ENCODE results near the gene TRIM51.
"Not testable (repeated sequence)": the region's sequence is repeated elsewhere in the genome, so short reads cannot be mapped to it uniquely, and the experiment has no call there.

Gene TRIM51, protein sequence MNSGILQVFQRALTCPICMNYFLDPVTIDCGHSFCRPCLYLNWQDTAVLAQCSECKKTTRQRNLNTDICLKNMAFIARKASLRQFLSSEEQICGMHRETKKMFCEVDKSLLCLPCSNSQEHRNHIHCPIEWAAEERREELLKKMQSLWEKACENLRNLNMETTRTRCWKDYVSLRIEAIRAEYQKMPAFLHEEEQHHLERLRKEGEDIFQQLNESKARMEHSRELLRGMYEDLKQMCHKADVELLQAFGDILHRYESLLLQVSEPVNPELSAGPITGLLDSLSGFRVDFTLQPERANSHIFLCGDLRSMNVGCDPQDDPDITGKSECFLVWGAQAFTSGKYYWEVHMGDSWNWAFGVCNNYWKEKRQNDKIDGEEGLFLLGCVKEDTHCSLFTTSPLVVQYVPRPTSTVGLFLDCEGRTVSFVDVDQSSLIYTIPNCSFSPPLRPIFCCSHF

DNA sequence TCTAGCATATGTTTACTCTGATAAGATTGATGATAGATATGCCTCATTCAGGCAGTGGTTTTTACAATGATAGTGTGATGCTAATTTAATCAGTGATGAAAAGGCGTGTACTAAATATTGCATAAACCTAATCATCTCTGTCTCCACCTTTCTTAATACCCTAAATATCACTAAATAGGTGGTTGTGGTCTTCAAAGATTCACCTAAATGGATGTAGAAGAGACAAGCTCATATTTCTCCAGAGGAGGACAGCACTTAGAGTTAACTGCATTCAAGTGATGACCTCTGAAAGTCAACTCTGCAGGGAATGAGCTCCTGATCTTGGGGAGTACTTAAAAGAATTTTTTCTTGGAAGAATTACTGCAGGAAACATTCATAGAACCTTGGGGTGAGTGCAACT is at the start of gene TRIM51:
TRIM51 (plus strand) TSS at position 301 of the 400 bp plus-strand sequence. CDS start 2,132 bp downstream, outside the sequence.
- FAIRE-seq; DNase-seq (ENCODE audit: insufficient read length, low spot score): not testable (repeated sequence)

DNA sequence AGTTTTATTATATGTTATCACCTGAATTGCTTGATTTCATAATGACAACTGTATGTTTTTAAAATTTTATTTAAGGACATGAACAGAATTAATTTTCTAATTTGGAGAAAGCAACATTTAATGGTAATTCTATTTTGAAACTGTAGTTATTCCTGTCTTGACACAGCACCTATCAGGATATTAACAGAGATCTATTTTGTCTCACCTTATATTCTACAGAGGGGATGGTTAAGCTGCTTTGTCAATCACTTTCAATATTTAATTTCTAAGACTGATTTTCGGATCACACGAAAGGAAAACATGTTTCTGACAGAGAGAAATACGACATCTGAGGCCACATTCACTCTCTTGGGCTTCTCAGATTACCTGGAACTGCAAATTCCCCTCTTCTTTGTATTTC is 44.6 kb upstream of the TRIM51 start, which contains the start of gene OR5D16:
OR5D16 (plus strand) TSS at position 301 of the 400 bp plus-strand sequence; CDS start at position 301, 0 bp downstream.
- FAIRE-seq (no peak), DNase-seq (ENCODE audit: insufficient read length, low spot score) (no peak)
- TF ChIP-seq, protein P1, sequence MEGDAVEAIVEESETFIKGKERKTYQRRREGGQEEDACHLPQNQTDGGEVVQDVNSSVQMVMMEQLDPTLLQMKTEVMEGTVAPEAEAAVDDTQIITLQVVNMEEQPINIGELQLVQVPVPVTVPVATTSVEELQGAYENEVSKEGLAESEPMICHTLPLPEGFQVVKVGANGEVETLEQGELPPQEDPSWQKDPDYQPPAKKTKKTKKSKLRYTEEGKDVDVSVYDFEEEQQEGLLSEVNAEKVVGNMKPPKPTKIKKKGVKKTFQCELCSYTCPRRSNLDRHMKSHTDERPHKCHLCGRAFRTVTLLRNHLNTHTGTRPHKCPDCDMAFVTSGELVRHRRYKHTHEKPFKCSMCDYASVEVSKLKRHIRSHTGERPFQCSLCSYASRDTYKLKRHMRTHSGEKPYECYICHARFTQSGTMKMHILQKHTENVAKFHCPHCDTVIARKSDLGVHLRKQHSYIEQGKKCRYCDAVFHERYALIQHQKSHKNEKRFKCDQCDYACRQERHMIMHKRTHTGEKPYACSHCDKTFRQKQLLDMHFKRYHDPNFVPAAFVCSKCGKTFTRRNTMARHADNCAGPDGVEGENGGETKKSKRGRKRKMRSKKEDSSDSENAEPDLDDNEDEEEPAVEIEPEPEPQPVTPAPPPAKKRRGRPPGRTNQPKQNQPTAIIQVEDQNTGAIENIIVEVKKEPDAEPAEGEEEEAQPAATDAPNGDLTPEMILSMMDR (IDR thresholded peaks at IDR 0.05; ENCODE audit: insufficient read depth, missing control alignments) = no peak

DNA sequence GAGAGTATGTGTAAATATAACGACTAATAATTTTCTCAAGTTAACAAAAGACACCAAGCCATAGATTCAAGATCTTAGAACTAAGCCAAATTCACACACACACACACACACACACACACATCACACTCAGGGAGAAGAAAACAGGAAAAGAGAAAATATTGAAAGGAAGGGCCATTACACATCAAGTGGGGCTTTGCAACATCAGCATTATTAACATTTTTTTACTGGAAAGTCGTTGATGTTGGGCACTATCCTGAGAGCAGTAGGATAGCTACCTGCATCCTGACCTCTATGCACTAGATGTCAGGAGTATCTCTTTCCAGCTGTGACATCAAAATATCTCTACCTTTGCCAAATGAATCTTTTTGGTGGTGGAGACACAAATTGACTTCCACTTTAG is 35.6 kb upstream of the TRIM51 start:
- FAIRE-seq (no peak), DNase-seq (ENCODE audit: insufficient read length, low spot score) (no peak)
- TF ChIP-seq, protein P1 (IDR thresholded peaks at IDR 0.05; ENCODE audit: insufficient read depth, missing control alignments) = no peak

DNA sequence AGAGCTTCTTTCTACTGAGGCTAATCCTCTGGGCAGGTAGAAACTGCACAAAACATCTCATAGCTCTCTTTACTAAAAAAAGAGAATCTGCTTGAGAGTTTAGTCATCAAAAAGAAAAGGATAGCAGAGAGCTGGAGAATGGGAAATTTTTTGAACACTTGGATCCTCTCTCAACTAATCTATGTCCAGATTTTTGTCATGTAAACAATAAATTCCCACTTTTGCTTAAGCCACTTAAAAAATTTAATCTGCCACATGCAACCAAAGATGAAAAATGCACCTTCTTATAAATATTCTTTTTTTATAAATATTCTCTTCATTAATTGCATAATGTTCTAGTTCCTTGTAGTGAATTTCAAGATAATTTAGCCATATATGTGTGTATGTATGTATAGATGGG is 34.1 kb upstream of the TRIM51 start:
- DNase-seq (ENCODE audit: insufficient read length, low spot score) (no peak), FAIRE-seq (no peak)
- TF ChIP-seq, protein P1 (IDR thresholded peaks at IDR 0.05; ENCODE audit: insufficient read depth, missing control alignments) = no peak

DNA sequence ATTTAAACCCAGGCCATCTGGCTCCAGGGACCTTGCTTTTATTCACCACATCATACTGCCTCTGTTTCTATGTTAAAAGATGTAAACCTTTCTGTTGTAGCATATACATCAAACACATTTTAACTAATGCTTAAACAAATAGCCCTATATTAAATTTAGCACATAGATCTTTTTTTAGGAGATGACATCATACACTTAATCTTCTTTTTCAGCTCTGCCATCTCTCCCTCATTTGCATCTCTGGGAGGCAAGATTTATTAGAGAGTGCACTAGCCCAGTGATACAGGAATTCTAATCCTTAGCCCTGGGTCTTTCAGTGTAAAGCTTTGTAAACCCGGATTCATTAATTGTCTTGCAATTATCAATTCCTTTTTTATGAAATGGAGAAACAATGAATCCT is 31.0 kb upstream of the TRIM51 start:
- DNase-seq (ENCODE audit: insufficient read length, low spot score) (no peak), FAIRE-seq (no peak)
- TF ChIP-seq, protein P1 (IDR thresholded peaks at IDR 0.05; ENCODE audit: insufficient read depth, missing control alignments) = no peak

DNA sequence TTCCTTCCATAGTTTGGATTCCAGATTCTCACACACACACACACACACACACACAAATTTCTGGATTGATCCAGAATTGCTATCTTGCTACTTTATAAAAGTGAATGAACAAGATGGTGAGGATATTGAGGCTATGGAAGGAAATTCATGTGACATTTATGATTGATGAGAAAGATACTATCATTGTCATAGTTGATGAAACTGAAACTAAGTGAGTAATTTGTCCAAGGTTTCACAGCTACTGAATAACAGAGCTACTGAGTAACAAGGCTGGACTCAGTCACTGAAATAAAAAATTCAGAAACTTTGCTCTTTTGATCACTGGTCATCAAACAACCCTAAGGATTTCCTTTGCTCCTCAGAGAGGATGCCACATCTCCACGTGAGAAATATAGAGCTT is 28.4 kb upstream of the TRIM51 start:
- DNase-seq (ENCODE audit: insufficient read length, low spot score) (no peak), FAIRE-seq (no peak)
- TF ChIP-seq, protein P1 (IDR thresholded peaks at IDR 0.05; ENCODE audit: insufficient read depth, missing control alignments) = no peak

DNA sequence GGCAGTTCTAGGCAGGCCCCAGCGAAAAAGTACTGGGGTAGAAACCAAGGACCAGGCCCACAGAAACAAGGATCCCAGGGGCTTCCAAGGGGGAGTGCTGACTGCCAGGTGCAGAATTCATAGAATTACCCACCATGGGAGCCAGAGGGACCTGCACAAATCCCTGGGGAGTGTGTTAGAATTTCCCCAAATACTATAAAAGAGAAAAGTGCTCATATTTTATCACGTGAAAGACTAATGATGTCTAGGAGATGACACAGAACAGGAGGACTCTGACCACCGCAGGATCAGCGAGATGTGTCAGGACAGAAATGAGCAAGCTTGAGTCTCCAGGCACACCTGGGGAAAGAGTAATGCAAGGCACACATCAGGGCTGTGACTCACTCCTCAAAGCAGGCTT is 15.7 kb upstream of the TRIM51 start:
- not testable (repeated sequence) for DNase-seq (ENCODE audit: insufficient read length, low spot score); FAIRE-seq

DNA sequence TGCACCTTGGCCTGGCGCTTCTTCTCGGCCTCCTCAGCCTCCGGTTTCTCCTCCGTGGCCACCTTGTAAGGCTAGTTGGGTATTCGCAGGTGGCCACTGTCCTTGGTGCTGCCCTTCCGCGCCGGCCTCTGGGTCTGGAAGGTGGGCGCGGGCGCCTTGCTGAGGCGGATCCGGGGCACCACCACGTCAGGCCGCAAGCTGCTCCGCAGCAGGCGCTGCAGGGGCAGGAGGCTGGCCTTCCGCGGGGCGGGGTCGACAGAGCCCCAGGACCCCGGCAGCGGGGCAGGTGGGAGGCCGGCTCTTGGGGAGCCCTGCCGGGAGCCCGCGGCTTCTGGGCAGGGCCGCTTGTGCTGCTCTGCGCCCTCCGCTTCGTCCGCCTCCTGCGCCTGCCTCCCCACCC is 10.4 kb upstream of the TRIM51 start:
- FAIRE-seq = not testable (repeated sequence)

DNA sequence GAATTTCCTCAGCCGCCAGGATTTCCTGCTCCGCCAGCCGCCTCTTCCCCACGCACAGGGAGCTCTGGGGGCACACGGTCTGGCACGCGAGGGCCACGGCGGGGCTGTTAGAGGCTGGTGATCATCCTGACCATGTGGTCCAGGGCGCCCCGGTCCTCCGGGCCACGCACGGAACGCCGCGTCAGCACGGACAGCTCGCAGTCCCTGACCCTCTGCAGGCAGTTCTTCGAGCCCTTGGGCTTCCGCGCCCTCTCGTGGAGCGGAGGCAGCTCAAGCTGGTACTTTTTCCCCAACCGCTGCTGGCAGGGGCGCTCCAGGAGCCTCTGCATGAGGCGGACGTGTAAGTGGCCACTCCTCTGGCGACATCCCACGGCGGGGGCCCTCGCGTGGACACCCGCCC is 10.0 kb upstream of the TRIM51 start:
- not testable (repeated sequence) for FAIRE-seq; DNase-seq (ENCODE audit: insufficient read length, low spot score)

More for the DNA sequence above, 10.4 kb upstream of the TRIM51 start:
- not testable (repeated sequence) for DNase-seq (ENCODE audit: insufficient read length, low spot score)

DNA sequence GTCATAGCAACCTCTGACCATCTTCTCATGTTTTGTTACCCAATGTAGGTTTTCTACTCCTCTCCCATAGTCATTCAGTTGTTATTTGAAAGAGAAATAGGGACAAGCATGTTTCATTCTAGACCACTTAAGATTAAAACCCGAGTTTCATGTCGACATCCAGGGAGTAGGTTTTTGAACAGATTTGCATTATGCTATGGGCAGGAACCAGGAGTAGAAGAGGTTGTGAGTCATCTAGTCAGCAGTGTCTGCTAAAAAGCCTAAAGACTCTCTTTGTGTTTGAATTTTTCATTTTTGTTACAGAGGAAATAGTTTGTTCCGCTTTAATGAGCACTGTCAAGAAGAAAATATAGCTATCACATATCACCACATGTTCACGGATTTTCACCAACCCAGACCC is 1.9 kb downstream of the TRIM51 start:
- DNase-seq (ENCODE audit: insufficient read length, low spot score); FAIRE-seq: not testable (repeated sequence)

DNA sequence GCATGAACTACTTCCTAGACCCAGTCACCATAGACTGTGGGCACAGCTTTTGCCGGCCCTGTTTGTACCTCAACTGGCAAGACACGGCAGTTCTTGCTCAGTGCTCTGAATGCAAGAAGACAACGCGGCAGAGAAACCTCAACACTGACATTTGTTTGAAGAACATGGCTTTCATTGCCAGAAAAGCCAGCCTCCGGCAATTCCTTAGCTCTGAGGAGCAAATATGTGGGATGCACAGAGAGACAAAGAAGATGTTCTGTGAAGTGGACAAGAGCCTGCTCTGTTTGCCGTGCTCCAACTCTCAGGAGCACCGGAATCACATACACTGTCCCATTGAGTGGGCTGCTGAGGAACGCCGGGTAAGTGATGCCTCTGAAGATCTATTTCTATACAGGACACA is 2.4 kb downstream of the TRIM51 start:
- DNase-seq (ENCODE audit: insufficient read length, low spot score); FAIRE-seq: not testable (repeated sequence)
